IMR-90 (cell line): ENCODE measurements around the gene DLG5. TPM values are rescaled to one million over a fixed set of nuclear protein-coding genes. Genes with fewer than 3 reads are reported as not detected.

Source experiments
- ATAC-seq: fragments of 200-7000 bp; cut with Tn5 transposase; 2 replicates; pipeline ENCODE4 v1.9.1; 2020; ENCODE audit warnings: low read depth, mild to moderate bottlenecking, moderate library complexity
- BruUV-seq: library from RNA; stranded (reverse); fragments of 400-500 nt; replicated peaks from 2 replicates; lab custom pipeline; 2021; lab: Mats Ljungman, UMichigan
- CTCF ChIA-PET: fragments of 300-600 bp; formaldehyde crosslinking; extraction: SDS; loops from one replicate; lab custom pipeline; 2021; ENCODE audit warnings: antibody characterized with exemption; lab: Yijun Ruan, JAX
- POLR2A ChIA-PET: fragments of 300-600 bp; sonication (Branson Sonifier 250); formaldehyde crosslinking; loops from one replicate; lab custom pipeline; 2022; ENCODE audit warnings: antibody characterized with exemption; ENCODE audit not compliant: unreplicated experiment; lab: Charles Lee
- DNase-seq: peaks from one replicate; pipeline ENCODE4 v3.0.0; 2013
- H2AFZ ChIP-seq: replicated peaks from 2 replicates; pipeline ENCODE3; 2013; ENCODE audit warnings: low read length, mild to moderate bottlenecking; ENCODE audit not compliant: poor library complexity
- H2AK5ac ChIP-seq: 2 replicates; pipeline ENCODE4 v1.6.1; 2013; ENCODE audit warnings: low read depth, low read length, inconsistent platforms
- H2AK9ac ChIP-seq: replicated peaks from 2 replicates; pipeline ENCODE3; 2013; ENCODE audit warnings: mild to moderate bottlenecking, low read depth, low read length, moderate library complexity; ENCODE audit not compliant: poor library complexity
- H2BK120ac ChIP-seq: 2 replicates; pipeline ENCODE4 v1.6.1; 2013; ENCODE audit warnings: low read depth, low read length, inconsistent platforms
- H2BK15ac ChIP-seq: 3 replicates; pipeline ENCODE4 v1.6.1; 2013; ENCODE audit warnings: low read depth, low read length, inconsistent platforms
- H2BK20ac ChIP-seq: 2 replicates; pipeline ENCODE4 v1.6.1; 2013; ENCODE audit warnings: low read depth, mild to moderate bottlenecking, inconsistent platforms, low read length, moderate library complexity
- H2BK5ac ChIP-seq: 2 replicates; pipeline ENCODE4 v1.6.1; 2013; ENCODE audit warnings: mild to moderate bottlenecking, low read depth, low read length, inconsistent platforms; ENCODE audit not compliant: poor library complexity, severe bottlenecking
- H3K14ac ChIP-seq: replicated peaks from 2 replicates; pipeline ENCODE4 v1.6.1; 2013; ENCODE audit warnings: low read depth, low read length, inconsistent platforms
- H3K18ac ChIP-seq: 2 replicates; pipeline ENCODE4 v1.6.1; 2013; ENCODE audit warnings: low read depth, low read length, control low read depth
- H3K23ac ChIP-seq: 2 replicates; pipeline ENCODE4 v1.6.1; 2013; ENCODE audit warnings: low read depth, low read length, inconsistent platforms
- H3K27ac ChIP-seq: 2 replicates; pipeline ENCODE4 v1.5.1; 2013; ENCODE audit warnings: mild to moderate bottlenecking, control low read depth, low read length; ENCODE audit not compliant: insufficient read depth
- H3K27me3 ChIP-seq: 2 replicates; pipeline ENCODE4 v1.6.1; 2013; ENCODE audit warnings: low read length; ENCODE audit not compliant: control insufficient read depth, insufficient read depth
- H3K36me3 ChIP-seq: 2 replicates; pipeline ENCODE4 v1.6.1; 2013; ENCODE audit warnings: low read length, mixed read lengths; ENCODE audit not compliant: control insufficient read depth, insufficient read depth
- H3K4ac ChIP-seq: 2 replicates; pipeline ENCODE4 v1.6.1; 2013; ENCODE audit warnings: low read depth, low read length, inconsistent platforms
- H3K4me1 ChIP-seq: 2 replicates; pipeline ENCODE4 v1.6.1; 2013; ENCODE audit warnings: low read length, mixed read lengths; ENCODE audit not compliant: control insufficient read depth, insufficient read depth
- H3K4me2 ChIP-seq: 2 replicates; pipeline ENCODE4 v1.6.1; 2013; ENCODE audit warnings: low read depth, mild to moderate bottlenecking, control low read depth, low read length, moderate library complexity
- H3K4me3 ChIP-seq: 2 replicates; pipeline ENCODE4 v1.5.1; 2013; ENCODE audit warnings: low read depth, mild to moderate bottlenecking, control low read depth, low read length, moderate library complexity; ENCODE audit not compliant: insufficient read depth
- H3K56ac ChIP-seq: 2 replicates; pipeline ENCODE4 v1.6.1; 2013; ENCODE audit warnings: low read length, inconsistent platforms; ENCODE audit not compliant: insufficient read depth; ENCODE audit errors: extremely low read depth
- H3K79me1 ChIP-seq, 2 experiments: 2 replicates each; pipeline ENCODE4 v1.6.1; 2013; ENCODE audit warnings: low read length in 2 of 2, inconsistent platforms in 1 of 2, low read depth in 1 of 2
- H3K9ac ChIP-seq: 2 replicates; pipeline ENCODE4 v1.6.1; 2013; ENCODE audit warnings: low read depth, low read length, control low read depth
- H3K9me1 ChIP-seq: 2 replicates; pipeline ENCODE4 v1.6.1; 2013; ENCODE audit warnings: low read length, inconsistent platforms; ENCODE audit not compliant: insufficient read depth
- H3K9me3 ChIP-seq: 2 replicates; pipeline ENCODE4 v1.6.1; 2013; ENCODE audit warnings: low read length; ENCODE audit not compliant: control insufficient read depth, insufficient read depth
- H4K20me1 ChIP-seq: 2 replicates; pipeline ENCODE4 v1.6.1; 2013; ENCODE audit warnings: low read length, inconsistent platforms; ENCODE audit not compliant: insufficient read depth
- H4K5ac ChIP-seq: 2 replicates; pipeline ENCODE4 v1.6.1; 2013; ENCODE audit warnings: mild to moderate bottlenecking, low read depth, low read length, control low read depth
- H4K8ac ChIP-seq, 2 experiments: 2 replicates each; pipeline ENCODE4 v1.6.1; 2013; ENCODE audit warnings: low read depth in 2 of 2, low read length in 2 of 2, control low read depth in 1 of 2, inconsistent platforms in 1 of 2
- H4K91ac ChIP-seq: 2 replicates; pipeline ENCODE4 v1.6.1; 2013; ENCODE audit warnings: low read depth, low read length, inconsistent platforms; ENCODE audit not compliant: insufficient read depth
- CHD1 ChIP-seq: IDR thresholded peaks from 2 replicates; pipeline ENCODE4 v1.6.1; 2012; ENCODE audit warnings: low read depth, low read length, improper control_type of control experiment
- CTCF ChIP-seq: conservative IDR thresholded peaks from 2 replicates; pipeline ENCODE4 v1.5.1; 2012; ENCODE audit warnings: mild to moderate bottlenecking, low read depth, low read length, improper control_type of control experiment
- FOS ChIP-seq: fragments of 150-350 bp; IDR thresholded peaks from 2 replicates; pipeline ENCODE4 v1.6.1; 2016; ENCODE audit warnings: low read depth, low read length
- MAFK ChIP-seq: IDR thresholded peaks from 2 replicates; pipeline ENCODE4 v1.6.1; 2012; ENCODE audit warnings: low read depth, low read length, improper control_type of control experiment
- MAZ ChIP-seq: IDR thresholded peaks from 2 replicates; pipeline ENCODE4 v1.6.1; 2012; ENCODE audit warnings: low read depth, mild to moderate bottlenecking, low read length, improper control_type of control experiment, moderate library complexity, borderline replicate concordance
- NFE2L2 ChIP-seq: fragments of 150-350 bp; IDR thresholded peaks from 2 replicates; pipeline ENCODE4 v1.6.1; 2016; ENCODE audit warnings: low read depth, mild to moderate bottlenecking, low read length
- POLR2A ChIP-seq: IDR thresholded peaks from 2 replicates; pipeline ENCODE4 v1.6.1; 2012; ENCODE audit warnings: mild to moderate bottlenecking, low read depth, low read length
- RAD21 ChIP-seq: IDR thresholded peaks from 2 replicates; pipeline ENCODE4 v1.6.1; 2012; ENCODE audit warnings: low read length, improper control_type of control experiment
- RCOR1 ChIP-seq: IDR thresholded peaks from 2 replicates; pipeline ENCODE4 v1.6.1; 2012; ENCODE audit warnings: mild to moderate bottlenecking, low read length, improper control_type of control experiment; ENCODE audit not compliant: insufficient replicate concordance
- RFX5 ChIP-seq: IDR thresholded peaks from 2 replicates; pipeline ENCODE4 v1.8.0; 2012; ENCODE audit warnings: low read depth, mild to moderate bottlenecking, low read length, moderate library complexity
- SMC3 ChIP-seq: fragments of 150-350 bp; IDR thresholded peaks from 2 replicates; pipeline ENCODE4 v1.6.1; 2016; ENCODE audit warnings: low read depth, mild to moderate bottlenecking, antibody characterized with exemption, low read length, moderate library complexity
- WGBS, 2 experiments: methylation state at CpG; one replicate each; pipeline versions ENCODE4 v1.1.5 to v1.1.7; 2013; ENCODE audit warnings: missing lambda C conversion rate in 2 of 2; ENCODE audit not compliant: insufficient read length in 1 of 2; ENCODE audit errors: extremely low coverage in 2 of 2; 5-methylcytosine and 5-hydroxymethylcytosine counted together
- dilution Hi-C: fragments of 300-500 bp; cut with HindIII; formaldehyde crosslinking; loops from one replicate; pipeline ENCODE4 v1.14.3; 2018; ENCODE audit warnings: low sequenced_read_pairs; ENCODE audit not compliant: unreplicated experiment
- in situ Hi-C: fragments of 300-500 bp; cut with MboI; formaldehyde crosslinking; loops from 3 replicates; pipeline ENCODE4 v1.14.3; 2019; ENCODE audit warnings: low sequenced_read_pairs, inconsistent platforms, mixed read lengths
- intact Hi-C: fragments of 100-400 bp; cut with micrococcal nuclease; formaldehyde crosslinking; loops from 2 replicates; pipeline ENCODE4 v1.10.0; 2022
- polyA plus RNA-seq, 3 experiments: library from polyadenylated mRNA; depleted of rRNA; stranded (reverse); fragments of >200 nt; gene quantifications; 2 replicates each; pipeline ENCODE4 v1.2.3, GENCODE V29; 2012; ENCODE audit warnings: low replicate concordance in 1 of 3
- total RNA-seq: library from RNA; depleted of rRNA; stranded (reverse); fragments of >200 nt; gene quantifications from 2 replicates; pipeline ENCODE4 v1.2.3, GENCODE V29; 2012

Gene DLG5
- total and polyA plus RNA-seq, 2 of the 4 experiments (the other 2 are of a cell fraction), result 12.7 to 28.7 TPM

- CTCF ChIA-PET, result no interaction called here
- DNase-seq, result no peak
- no peak overlapping the region for H2BK120ac ChIP-seq
- no peaks in the 10 kb centered on the region; the same call in 1 of the 2 replicates for H3K9me3 ChIP-seq
- H2BK20ac ChIP-seq, result no peak overlapping the region
- POLR2A ChIA-PET, result no interaction called here
- no peak overlapping the region for H2BK5ac ChIP-seq
- H3K18ac ChIP-seq, result no peak overlapping the region
- H3K9me1 ChIP-seq, result peaks cover 21% of the 10 kb centered on the region
- H3K36me3 ChIP-seq, result peaks cover 35% of the 10 kb centered on the region
- H2AK5ac ChIP-seq, result no peak overlapping the region
- H3K23ac ChIP-seq, result no peak overlapping the region
- BruUV-seq, result no TSS peak
- H3K4ac ChIP-seq, result no peak overlapping the region
- H4K5ac ChIP-seq, result no peak overlapping the region
- no peak overlapping the region for H3K4me2 ChIP-seq
- in situ Hi-C loops, result no loop called here
- TF ChIP-seq CHD1 (no peak), MAZ (no peak), RAD21 (no peak), SMC3 (no peak), MAFK (no peak), RCOR1 (no peak), FOS (no peak), RFX5 (no peak), CTCF (no peak), NFE2L2 (no peak), POLR2A (no peak)
- no peak overlapping the region for H4K8ac ChIP-seq
- no peak overlapping the region for H3K56ac ChIP-seq
- intact Hi-C loops, result no loop called here
- H3K4me1 ChIP-seq, result peaks cover 10% of the 10 kb centered on the region
- peaks cover 2 to 25% of the 10 kb centered on the region in 2 experiments; a peak in 3 of 4 replicates for H3K79me1 ChIP-seq
- dilution Hi-C loops, result no loop called here
- no peak overlapping the region for H4K91ac ChIP-seq
- no peaks in the 10 kb centered on the region; the same call in 1 of the 2 replicates for H4K20me1 ChIP-seq
- H3K27me3 ChIP-seq, result no peaks in the 10 kb centered on the region
- WGBS, 2 experiments, result 89% methylated on average over 5 of the region's 8 CpGs; no CpG with 5 or more reads in 1 of the 2 experiments
- no peak overlapping the region for H2AK9ac ChIP-seq
- no peak overlapping the region for H3K14ac ChIP-seq
- H3K27ac ChIP-seq, result no peak overlapping the region
- no peak overlapping the region for H2AFZ ChIP-seq
- no peak overlapping the region for H2BK15ac ChIP-seq
- H3K4me3 ChIP-seq, result no peak overlapping the region
- no peak overlapping the region for H3K9ac ChIP-seq
- no peak for ATAC-seq
Observed at GRCh38 chr10:77782328-77783061, 144.1 kb downstream of the DLG5 start.
